GM21825 (cell line): ENCODE data around the gene THEM5.
"Not testable (repeated sequence)": the region's sequence is repeated elsewhere in the genome, so short reads cannot be mapped to it uniquely, and the experiment has no call there.

Source experiments
- ATAC-seq: cut with Tn5 transposase; IDR thresholded peaks from one replicate; pipeline ENCODE4 v1.9.1; 2021; ENCODE audit warnings: mild to moderate bottlenecking, moderate library complexity; ENCODE audit not compliant: unreplicated experiment

The THEM5 gene

DNA sequence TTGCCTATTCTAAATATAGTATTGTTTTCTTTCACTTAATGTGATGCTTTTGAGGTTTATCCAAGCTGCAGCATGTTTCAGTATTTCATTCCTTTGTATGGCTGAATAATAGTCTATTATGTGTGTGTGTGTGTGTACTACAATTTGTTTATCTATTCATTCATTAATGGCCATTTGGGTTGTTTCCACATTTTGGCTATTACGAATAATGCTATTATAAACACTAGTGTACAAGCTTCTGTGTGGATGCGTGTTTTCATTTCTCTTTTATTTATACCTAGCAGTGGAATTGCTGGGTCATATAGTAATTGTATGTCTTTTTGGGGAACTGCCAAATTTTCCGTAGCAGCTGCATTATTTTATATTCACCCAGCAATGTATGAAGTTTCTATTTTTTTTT lies 15.0 kb upstream of the THEM5 start:
- ATAC-seq = no peak

DNA sequence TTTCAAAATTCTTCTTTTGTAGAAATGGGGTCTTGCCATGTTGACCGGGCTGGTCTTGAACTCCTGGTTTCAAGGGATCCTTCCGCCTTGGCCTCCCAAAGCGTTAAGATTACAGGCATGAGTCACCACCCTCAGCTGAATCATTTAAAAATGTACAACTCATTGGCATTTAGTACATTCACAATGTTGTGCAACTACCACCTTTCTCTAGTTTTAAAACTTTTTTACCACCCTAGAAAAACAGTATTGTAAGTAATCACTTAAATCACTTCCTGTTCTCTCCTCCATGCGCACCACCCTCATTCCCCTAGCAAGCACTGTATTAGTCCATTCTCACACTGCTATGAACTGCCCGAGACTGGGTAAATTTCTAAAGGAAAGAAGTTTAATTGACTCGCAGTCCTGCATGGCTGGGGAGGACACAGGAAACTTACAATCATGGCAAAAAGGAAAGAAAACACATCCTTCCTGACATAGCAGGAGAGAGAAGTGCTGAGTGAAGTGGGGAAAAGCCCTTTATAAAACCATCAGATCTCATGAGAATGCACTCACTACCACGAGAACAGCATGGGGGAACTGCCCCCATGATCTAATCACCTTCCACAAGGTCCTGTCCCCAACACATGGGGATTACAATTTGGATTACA lies 14.4 kb upstream of the THEM5 start:
- ATAC-seq = no peak

DNA sequence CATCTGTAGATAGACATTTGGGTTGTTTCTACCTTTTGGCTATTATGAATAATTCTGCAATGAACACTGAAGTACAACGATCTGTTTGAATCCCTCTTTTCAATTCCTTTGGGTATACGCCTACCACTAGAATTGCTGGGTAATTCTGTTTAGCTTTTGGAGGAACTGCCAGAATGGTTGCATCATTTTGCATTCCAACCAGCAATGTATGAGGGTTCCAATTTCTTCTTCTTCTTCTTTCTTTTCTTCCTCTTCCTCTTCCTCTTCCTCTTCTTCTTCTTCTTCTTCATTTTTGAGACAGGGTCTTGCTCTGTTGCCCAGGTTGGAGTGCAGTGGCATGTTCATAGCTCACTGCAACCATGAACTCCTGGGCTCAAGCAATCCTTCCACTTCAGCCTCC lies 13.8 kb upstream of the THEM5 start:
- no peak for ATAC-seq

DNA sequence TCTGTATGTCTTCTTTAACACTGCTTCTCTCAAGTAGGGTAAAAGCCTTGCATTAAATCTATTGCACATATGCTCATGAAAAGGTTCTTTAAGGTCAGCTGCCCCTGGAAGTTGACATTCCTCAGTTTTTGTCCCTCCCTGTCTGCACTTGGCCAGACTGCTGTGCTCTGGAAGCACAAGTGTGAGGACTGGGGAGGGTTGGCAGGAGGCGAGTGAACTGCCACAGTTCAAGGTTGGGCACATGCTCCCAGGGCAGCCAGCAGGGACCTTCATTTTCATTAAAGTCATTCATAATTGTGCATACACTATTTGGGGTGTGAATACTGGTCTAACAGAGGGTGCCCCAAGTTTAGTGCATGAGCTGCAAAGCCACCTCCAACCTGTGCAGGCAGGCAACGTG lies 10.9 kb upstream of the THEM5 start:
- ATAC-seq = no peak

DNA sequence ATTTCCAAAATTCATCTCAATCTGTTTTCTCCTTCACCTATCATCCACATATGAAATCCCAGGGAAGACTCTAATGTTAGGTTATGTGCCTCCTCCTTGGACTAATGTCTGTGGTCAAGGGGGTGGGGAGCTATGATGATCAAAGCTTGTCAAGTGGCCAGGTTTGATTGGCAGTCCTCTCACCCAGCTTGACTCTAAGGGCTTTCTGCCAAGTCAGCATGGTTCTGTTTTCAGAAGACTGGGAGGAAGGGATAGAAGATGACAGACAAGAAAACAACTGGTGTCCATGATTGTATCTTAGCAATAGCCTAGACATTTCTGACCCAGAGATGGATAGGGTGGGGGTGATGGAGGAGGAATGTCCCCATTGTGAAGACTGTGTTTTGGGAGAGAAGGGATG lies 9.1 kb upstream of the THEM5 start:
- no peak for ATAC-seq

DNA sequence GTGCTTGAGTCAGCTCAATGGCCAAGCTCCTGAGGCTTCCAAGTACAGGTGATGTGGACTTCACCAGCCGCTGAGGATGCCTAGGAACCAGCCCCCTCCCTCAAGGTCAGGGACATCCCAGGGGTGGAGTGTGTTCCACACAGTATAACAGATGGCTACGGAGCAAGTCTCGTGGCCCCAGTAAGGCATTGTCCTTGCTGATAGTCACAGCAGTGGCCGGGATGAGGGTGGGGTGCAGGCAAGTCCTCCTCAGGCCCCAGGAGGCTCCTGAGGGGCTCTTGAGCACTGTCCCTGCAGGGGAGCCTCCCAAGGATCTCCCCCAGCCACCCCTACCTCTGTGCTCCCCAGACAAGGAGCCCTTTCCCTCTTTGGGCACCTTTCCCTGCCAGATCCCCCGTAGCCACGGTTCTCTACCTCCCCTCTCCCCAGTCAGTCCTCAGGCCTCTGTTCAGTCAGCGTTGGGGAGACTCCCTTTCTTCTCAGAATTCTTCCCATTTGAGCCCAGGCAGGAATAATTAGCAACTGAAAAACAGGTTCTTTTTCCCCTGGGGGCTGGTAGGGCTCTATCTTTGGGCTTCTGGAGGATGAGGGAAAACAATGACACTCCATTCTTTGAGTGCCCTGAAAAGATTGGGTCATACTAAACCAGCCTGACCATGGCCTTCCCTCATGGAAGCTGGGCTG lies 7.1 kb upstream of the THEM5 start:
- ATAC-seq = no peak

DNA sequence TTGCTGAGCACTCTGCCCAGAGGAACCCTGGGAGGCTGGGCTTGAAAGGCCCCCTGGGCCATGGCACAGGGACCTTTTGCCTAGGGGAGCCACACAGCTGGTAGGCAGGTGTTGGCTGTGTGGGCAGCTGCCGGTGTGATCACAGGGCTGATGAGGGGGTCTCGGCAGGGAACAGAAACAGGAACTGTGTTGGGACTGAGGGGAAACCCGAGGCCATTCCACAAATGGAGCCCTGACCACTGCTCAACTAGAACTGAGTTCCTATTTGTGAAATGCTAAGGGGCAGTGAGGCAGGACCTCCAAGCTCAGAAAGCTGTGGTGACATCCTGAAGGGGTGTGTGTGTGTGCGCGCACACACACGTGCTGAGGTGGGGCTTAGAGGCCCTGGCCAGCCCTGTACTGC lies 6.4 kb upstream of the THEM5 start:
- no peak for ATAC-seq

DNA sequence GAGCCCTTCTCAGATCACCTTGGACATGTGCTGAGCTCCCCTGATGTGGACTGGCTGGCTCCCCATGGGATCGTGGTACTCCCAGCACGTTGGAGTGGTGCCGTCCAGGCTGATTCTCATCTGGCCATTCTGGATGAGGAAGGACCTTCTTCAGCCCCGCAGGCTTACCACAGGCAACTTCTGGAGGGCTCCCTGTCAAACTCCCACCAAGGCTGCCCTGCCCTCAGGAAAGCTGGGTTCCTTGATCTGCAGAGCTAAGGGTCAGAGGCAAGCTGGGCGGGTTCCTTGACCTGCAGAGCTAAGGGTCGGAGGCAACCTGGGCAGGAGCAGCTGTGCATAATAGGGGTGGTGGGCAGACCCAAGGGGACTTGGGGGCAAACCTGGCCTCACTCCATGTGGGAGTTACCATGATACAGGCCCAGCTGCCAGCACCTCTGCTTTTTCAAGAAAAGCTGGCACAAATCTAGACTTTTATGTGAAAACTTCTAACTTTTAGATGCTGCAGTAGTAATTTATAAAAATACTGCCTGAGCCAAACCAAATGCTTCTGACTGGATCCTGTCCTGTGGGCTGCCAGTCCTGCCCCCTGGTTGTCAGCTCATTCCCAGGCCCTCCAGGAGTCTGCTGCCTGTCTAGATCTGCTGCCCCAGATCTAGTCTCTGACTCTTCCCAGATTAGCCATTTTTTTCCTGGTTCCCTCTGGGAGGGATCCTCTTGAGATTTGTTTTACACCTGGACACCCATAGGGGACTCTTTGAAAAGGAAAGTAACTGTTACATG lies 5.6 kb upstream of the THEM5 start:
- ATAC-seq = no peak

DNA sequence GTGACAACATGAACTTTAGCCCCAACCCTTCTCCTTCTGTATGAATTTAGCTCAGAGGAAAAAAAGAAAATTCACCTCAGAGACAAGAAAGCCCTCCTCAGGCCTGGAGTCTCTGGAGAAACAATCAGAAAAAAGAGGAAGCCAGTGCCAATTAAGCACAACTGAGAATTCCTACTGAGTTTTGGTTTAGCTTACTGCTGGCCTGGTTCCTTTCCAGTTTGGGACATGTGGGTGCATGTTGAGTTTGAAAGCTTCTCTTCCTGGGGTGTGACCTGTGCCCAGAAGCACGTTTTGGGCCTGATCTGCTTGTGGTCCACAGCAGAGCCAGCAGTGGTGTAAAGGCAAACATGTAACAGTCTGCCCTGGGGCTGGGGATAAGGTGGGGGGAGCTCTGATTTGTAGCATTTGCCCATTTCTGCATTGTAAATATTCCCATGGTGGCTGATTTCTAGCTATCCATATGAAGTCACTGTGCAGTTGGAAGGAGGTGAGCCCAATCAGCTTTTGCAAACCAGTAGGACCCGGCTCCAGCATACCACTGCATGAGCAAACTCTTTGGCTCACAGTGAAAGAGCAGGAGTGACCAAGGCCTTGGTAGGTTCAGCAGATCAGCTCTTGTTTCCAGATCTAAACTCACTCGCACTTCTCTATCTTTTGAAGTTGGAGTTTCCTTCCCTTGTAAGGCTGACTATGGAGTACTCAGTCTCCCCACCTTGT lies 4.7 kb upstream of the THEM5 start:
- no peak for ATAC-seq

DNA sequence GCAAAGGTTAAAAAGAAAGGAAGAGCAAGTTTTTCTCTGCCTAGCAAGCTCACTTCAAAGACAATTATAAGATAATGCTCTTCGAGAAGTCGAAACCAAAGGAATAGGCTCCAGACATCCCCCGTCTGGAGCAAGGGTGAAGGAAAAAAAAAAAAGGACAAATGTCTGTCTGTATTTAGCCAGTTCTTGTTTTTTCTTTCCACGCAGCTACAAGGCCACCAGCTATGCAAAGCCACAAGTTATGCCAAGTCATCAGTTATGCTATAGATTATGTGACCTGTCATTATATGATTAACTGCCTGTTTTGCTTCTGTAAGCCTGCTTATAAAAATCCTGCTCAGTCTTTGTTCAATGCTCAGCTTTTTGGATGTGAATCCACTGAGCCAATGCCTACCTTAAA lies 2.4 kb upstream of the THEM5 start:
- ATAC-seq = no peak

DNA sequence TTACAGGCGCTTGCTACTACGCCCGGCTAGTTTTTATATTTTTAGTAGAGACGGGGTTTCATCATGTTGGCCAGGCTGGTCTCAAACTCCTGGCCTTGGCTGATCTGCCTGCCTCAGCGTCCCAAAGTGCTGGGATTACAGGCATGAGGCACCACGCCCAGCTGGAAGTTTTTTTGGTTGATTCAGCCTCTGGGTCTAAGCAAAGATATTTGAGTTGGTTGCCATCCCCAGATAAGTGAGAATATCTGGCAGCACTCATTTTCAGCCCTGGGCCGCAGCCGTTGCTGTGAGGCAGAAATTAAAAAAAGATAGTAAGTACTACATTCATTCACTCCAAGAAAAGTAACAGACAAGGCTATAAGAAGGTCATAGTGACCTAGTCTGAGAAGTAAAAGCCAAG lies 2.0 kb upstream of the THEM5 start:
- ATAC-seq = not testable (repeated sequence)

DNA sequence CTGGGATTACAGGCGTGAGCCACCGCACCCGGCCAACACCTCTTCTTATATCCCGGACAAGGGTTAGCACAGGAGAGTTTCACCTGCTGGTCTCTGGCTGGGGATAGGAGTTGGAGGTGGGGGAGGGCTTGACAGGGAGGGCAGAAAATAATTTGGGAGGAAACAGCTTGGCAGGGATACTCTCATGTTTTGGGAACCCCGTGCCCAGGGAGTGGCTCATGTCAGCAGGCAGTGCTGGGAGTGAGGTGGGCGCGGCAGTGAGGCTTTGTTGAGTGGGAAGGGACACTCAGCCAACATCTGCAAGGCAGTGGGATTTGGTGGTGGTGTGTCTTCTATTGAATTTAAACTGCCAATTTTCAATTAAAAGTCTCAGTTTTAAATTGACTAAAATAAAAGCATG lies 1.1 kb upstream of the THEM5 start:
- no peak for ATAC-seq

DNA sequence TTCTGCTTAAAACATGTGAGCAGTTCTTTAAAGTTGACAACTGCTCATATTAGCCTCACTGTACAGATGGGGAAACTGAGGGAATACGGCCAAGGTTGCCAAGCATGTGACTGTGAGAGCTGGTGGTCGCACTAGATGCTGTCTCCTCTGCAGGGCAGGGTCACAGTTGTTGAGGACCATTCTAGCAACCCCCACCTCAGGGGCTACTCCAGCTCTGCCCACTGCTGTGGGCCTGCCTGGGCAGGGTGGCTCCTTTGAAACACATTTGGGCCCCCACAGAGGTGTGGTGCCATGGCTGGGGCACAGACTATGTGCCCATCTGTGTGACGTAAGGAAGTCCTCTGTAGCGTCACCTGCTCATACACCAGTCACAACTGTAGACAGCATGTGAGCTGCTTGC lies 779 bp downstream of the THEM5 start:
- no peak for ATAC-seq

DNA sequence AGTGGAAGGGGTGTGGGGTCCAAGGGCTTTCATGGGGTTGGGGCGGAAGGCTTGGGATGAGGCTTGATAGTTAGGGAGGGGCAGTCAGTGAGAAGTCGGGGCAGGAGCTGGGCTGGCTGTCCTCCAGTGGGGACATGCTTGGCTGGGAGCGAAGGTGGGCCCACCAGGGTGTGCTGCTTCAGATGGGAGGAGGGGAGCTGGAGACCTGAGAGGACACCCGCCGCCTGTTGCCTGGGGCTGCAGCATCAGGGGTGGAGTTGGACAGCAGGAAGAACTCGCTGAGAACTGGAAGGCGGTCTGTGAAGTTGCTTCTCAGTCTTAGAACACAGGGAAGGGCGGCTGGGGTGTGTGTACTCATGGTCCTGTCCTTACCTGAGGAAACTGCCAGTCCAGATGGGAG lies 1.6 kb downstream of the THEM5 start:
- no peak for ATAC-seq

DNA sequence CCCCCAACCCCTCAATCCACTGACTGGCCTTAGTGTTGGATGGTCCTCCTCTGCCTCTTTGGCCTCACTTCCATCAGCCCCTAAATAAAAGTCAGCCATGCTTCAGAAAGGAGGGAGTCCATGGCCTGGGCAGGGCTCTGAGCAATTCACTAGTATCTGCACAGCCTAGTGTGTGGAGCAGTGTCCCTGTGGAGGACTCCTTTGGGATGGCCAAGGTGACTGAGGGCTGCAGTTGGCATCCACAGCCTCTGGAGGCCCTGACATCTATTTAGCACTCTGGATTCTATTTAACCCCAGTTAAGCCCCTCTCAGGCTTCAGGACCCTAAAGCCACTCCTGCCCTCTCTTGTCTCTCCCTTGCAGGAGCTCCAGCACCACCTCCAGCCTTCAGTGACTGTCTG lies 3.6 kb downstream of the THEM5 start:
- ATAC-seq = no peak

DNA sequence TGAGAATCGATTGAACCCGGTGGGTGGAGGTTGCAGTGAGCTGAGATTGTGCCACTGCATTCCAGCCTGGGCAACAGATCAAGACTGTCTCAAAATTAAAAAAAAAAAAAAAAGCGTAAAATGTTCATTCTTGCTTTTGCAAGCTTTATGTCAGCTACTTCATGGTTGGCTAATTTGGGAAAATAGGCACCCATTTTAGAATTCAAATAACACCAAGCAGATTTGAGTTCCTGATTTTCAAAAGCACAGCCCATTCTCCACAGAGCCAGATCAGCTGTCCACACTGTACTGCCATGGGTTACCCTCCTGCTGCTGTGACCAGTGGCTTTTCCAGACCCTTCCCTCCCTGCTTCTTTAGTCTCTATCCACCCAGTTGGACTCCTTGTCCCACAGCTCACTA lies 4.4 kb downstream of the THEM5 start:
- no peak for ATAC-seq

DNA sequence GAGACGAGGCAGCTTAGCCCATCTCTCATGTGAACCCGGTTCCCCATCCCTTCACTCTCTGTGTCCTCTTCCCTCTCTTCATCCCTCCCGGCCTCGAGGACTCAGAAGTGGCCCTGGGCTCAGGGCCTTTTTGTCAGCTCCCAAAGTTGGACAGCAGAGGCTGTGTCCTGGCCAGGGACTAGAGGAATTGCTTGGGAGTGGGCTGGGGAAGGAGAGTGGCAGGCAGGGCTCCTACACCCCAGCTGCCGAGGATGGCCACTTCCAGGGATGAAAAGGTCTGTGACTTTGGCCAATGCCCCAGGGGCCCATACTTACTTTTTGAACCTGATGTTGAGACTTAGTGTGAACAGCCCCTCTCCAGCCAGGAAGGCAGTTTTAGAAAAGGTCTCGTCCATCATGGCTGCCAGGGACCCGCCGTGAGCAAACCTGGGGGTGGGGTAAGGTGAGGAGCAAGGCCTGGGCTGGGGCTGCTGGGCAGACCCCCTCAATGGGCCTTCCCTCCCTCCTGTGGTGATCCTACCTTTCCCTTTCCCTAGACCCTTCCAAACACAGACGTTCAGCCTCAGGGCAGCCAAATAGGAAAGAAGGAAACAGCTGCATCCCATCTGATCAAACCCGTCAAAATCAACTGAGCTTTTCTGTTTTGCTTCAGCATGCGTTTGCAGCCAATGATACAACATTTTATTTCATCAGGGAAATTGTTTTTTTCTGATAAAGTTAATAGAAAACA lies 5.5 kb downstream of the THEM5 start:
- no peak for ATAC-seq

DNA sequence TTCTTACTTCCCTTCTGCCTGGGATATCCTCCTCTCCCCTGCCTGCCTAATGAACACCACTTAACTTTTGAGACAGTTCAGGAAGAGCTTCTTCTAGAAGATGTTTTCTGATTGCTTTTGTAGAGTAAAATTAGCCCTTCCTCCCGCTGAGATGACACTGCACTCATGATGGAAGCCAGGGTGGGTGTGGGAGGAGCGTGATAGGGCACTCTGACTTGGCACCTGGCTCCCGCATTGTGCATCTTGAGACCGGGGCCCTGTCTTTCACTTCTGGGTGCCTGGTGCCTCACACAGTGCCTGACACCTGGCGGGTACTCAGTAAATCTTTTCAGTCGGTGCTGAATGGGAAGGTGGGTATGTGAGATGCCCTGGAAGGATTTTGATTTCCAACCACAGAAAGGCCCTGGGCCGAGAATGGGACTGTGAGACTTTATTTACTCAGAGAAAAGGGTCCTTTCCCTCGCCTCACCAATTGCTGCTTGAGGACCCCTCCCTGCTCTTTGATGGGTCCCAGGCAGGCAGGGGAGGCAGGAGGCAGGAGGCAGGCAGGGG lies 6.8 kb downstream of the THEM5 start:
- no peak for ATAC-seq

DNA sequence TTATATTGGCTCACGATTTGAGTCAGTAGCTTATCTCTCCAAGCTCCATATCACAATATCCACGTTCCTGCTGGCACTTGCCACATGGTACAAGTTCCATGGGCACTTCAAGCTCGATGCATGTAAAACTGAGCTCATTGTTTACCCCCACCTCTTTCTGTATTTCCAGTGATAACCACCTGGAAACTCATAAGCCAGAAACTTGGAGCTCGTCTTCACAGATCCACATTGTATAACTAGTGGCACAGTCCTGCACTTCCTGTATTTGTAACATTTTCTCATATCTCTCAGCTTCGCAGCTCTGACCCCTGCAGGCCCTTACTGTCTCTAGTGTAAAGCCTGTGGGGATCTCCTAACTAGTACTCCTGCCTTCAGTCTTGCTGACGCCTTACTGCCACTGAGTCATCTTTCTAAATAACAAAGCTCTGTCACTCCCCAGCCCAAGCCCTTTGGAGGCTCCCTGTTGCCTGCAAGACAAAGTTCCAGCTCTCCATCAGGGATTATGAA lies 7.4 kb downstream of the THEM5 start:
- ATAC-seq = no peak

DNA sequence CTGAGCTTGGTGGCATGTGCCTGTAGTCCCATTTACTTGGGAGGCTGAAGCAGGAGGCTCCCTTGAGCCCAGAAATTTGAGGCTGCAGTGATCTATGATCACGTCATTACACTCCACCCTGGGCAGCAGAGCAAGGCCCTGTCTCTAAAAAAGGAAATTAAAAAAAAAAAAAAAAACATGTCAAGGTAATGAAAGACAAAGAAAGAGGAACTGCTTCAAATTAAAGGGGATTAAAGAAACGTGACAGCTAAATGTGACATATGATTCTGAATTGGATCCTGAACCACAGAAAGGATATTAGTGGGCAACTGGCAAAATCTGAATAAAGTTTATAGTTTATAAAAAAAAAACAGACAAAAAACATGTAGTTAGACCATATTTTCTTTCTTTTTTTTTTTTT lies 10.1 kb downstream of the THEM5 start:
- ATAC-seq = no peak
